Activated naive CD4-positive, alpha-beta T cell (primary cell): Measurements from ENCODE around the gene GSDMA.

Experiments
- DNase-seq, 4 experiments: peaks; one replicate each; lab custom pipeline; 2025; lab: John Stamatoyannopoulos, UW

The GSDMA gene

GRCh38 chr17:39960524-39961041 lies 2.2 kb upstream of the GSDMA start:
- no peak for DNase-seq

GRCh38 chr17:39963829-39964228 lies 1.0 kb downstream of the GSDMA start:
- DNase-seq = peak in 1 of 4 experiments; percentile 35

- no peak for DNase-seq
Measured at GRCh38 chr17:39965017-39965699, 2.4 kb downstream of the GSDMA start.

GRCh38 chr17:39966771-39967170 lies 4.0 kb downstream of the GSDMA start:
- no peak for DNase-seq

GRCh38 chr17:39968761-39969160 lies 6.0 kb downstream of the GSDMA start:
- no peak for DNase-seq

GRCh38 chr17:39969375-39969774 lies 6.6 kb downstream of the GSDMA start:
- DNase-seq = no peak

- DNase-seq = no peak
Measured at GRCh38 chr17:39970157-39970692, 7.4 kb downstream of the GSDMA start.

- DNase-seq = no peak
Measured at GRCh38 chr17:39971076-39971603, 8.3 kb downstream of the GSDMA start.

GRCh38 chr17:39972271-39972670 lies 9.5 kb downstream of the GSDMA start:
- no peak for DNase-seq

- no peak for DNase-seq
Measured at GRCh38 chr17:39973496-39973895, 10.7 kb downstream of the GSDMA start.

- DNase-seq = no peak
Measured at GRCh38 chr17:39974433-39974832, 11.6 kb downstream of the GSDMA start.

GRCh38 chr17:39975801-39976200 lies 13.0 kb downstream of the GSDMA start:
- no peak for DNase-seq

GRCh38 chr17:39979016-39979670 lies 16.3 kb downstream of the GSDMA start:
- no peak for DNase-seq

GRCh38 chr17:39979893-39980350 lies 17.1 kb downstream of the GSDMA start:
- no peak for DNase-seq

GRCh38 chr17:39980351-39981206 lies 17.8 kb downstream of the GSDMA start, which contains the start of gene PSMD3:
Gene PSMD3 (plus strand): TSS chr17:39980807. CDS start chr17:39980971, 164 bp downstream.
- peak; percentile 94 to 99 (median 96) for DNase-seq

- no peak for DNase-seq
Measured at GRCh38 chr17:39981207-39981741, 18.5 kb downstream of the GSDMA start.

GRCh38 chr17:39981766-39982375 lies 19.1 kb downstream of the GSDMA start:
- DNase-seq = no peak

- no peak for DNase-seq
Measured at GRCh38 chr17:39988206-39988810, 25.5 kb downstream of the GSDMA start.

- DNase-seq = no peak
Measured at GRCh38 chr17:39994448-39994847, 31.6 kb downstream of the GSDMA start.

GRCh38 chr17:39995438-39995837 lies 32.6 kb downstream of the GSDMA start:
- no peak for DNase-seq

GRCh38 chr17:39996162-39996561 lies 33.4 kb downstream of the GSDMA start:
- DNase-seq = no peak
